GM12878 (cell line): ENCODE measurements around the gene DEFB131B.

ENCODE experiments used
- CBX3 ChIP-seq: fragments of 200-600 bp; sonication (generic); IDR thresholded peaks from 2 replicates; pipeline ENCODE4 v1.6.1; 2016; ENCODE audit warnings: low read depth, borderline replicate concordance
- JUND ChIP-seq: IDR thresholded peaks from 2 replicates; pipeline ENCODE4 v1.6.1; 2012; ENCODE audit warnings: low read depth, mild to moderate bottlenecking, low read length, improper control_type of control experiment, moderate library complexity
- KDM1A ChIP-seq: fragments of 200-600 bp; sonication (generic); IDR thresholded peaks from 2 replicates; pipeline ENCODE4 v1.6.1; 2016; ENCODE audit warnings: borderline replicate concordance
- POLR2A ChIP-seq: IDR thresholded peaks from 2 replicates; pipeline ENCODE4 v1.6.1; 2011; ENCODE audit warnings: low read depth, mild to moderate bottlenecking, low read length
- RCOR1 ChIP-seq: conservative IDR thresholded peaks from 2 replicates; pipeline ENCODE4 v1.6.1; 2012; ENCODE audit warnings: low read depth, low read length, improper control_type of control experiment
- SMC3 ChIP-seq: IDR thresholded peaks from 2 replicates; pipeline ENCODE4 v1.6.1; 2011; ENCODE audit warnings: low read length, improper control_type of control experiment, borderline replicate concordance
- TF ChIP-seq, protein P1 (sequence below), 3 experiments: IDR thresholded peaks in 2 of 3; conservative IDR thresholded peaks in 1 of 3; 2 replicates each; pipeline ENCODE4 v1.5.1; 2011; ENCODE audit warnings: low read depth in 3 of 3, low read length in 3 of 3, mild to moderate bottlenecking in 3 of 3, control low read depth in 2 of 3, moderate library complexity in 2 of 3, inconsistent platforms in 1 of 3, mixed read lengths in 1 of 3; ENCODE audit not compliant: control insufficient read depth in 2 of 3, insufficient read depth in 1 of 3; ENCODE audit errors: extremely low read depth in 1 of 3

DNA sequence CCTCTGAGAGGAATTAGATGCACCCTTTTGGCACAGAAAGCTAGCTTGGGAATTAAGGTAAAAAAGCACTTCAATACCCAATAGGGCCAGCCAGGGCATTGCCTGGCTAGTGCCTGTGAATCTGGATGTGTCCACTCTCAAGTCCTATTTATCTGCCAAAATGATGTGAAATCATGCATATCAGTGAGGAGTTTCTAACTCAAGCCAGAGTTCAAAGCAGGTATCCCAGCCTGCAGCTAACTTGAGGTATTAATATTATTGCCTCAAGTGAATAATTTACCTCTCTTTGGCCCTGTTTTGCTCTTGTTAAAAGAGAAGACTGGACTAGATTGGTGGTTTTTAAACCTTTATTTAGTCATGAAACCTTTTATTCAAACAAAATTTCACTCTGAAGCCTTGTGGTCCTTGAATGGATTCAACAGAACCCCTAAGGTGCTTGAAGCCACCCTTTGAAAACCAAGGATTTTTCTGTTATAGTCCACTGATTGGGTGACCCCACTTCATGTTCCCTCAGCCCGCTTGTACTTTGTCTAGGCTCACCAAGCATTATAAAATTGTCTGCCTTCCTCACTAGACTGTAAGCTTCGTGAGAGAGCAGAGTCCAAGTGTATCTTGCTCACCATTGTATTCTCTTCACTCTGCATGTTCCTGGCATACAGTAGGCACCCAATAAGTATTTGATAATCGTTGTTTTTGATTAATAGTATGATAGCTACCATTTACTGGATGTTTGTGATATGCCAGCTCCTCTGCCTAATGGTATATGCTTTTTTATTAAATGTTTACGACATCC is 55.1 kb downstream of the DEFB131B start:
- no peak for TF ChIP-seq KDM1A
- no peak for TF ChIP-seq CBX3
- TF ChIP-seq, protein P1, sequence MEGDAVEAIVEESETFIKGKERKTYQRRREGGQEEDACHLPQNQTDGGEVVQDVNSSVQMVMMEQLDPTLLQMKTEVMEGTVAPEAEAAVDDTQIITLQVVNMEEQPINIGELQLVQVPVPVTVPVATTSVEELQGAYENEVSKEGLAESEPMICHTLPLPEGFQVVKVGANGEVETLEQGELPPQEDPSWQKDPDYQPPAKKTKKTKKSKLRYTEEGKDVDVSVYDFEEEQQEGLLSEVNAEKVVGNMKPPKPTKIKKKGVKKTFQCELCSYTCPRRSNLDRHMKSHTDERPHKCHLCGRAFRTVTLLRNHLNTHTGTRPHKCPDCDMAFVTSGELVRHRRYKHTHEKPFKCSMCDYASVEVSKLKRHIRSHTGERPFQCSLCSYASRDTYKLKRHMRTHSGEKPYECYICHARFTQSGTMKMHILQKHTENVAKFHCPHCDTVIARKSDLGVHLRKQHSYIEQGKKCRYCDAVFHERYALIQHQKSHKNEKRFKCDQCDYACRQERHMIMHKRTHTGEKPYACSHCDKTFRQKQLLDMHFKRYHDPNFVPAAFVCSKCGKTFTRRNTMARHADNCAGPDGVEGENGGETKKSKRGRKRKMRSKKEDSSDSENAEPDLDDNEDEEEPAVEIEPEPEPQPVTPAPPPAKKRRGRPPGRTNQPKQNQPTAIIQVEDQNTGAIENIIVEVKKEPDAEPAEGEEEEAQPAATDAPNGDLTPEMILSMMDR (IDR thresholded peaks at IDR 0.05 in 2 of 3, conservative IDR thresholded peaks at IDR 0.05 in 1 of 3; ENCODE audit: control insufficient read depth in 2 of 3, extremely low read depth in 1 of 3, insufficient read depth in 1 of 3, low read depth in 3 of 3, low read length in 3 of 3), result no peak
- TF ChIP-seq SMC3, result no peak
- TF ChIP-seq JUND, result no peak
- no peak for TF ChIP-seq POLR2A
- no peak for TF ChIP-seq RCOR1
